Activated T-helper 9 cell treated with anti-CD3 and anti-CD28 coated beads, Interleukin-2, amount 50 U/mL, for 16 hours (primary cell): ENCODE measurements around the gene SUPT3H.

Experiments
- DNase-seq: peaks from one replicate; pipeline ENCODE4 v3.0.0-alpha.2; 2020; ENCODE audit warnings: low read depth

SUPT3H gene

GRCh38 chr6:44995486-44996132 is 382.1 kb downstream of the SUPT3H start:
- DNase-seq: no peak

DNA sequence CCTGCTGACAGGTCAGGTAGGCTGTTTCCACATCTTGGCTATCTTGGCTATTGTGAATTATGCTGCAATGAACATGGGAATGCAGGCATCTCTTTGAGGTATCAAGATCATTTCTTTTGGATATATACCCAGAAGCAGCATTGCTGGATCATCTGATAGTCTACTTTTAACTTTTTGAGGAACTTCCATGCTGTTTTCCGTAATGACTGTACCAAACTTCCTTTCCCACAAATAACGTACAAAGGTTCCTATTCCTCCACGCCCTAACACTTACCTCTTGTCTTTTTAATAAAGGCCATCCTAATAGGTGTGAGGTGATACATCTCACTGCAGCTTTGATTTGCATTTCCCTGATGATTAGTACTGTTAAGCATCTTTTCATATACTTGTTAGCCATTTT is 388.3 kb downstream of the SUPT3H start:
- DNase-seq: no peak

- no peak for DNase-seq
These were observed 392.7 kb downstream of the SUPT3H start for GRCh38 chr6:44985006-44985405.

GRCh38 chr6:44983467-44984365 is 394.0 kb downstream of the SUPT3H start:
- no peak for DNase-seq

DNA sequence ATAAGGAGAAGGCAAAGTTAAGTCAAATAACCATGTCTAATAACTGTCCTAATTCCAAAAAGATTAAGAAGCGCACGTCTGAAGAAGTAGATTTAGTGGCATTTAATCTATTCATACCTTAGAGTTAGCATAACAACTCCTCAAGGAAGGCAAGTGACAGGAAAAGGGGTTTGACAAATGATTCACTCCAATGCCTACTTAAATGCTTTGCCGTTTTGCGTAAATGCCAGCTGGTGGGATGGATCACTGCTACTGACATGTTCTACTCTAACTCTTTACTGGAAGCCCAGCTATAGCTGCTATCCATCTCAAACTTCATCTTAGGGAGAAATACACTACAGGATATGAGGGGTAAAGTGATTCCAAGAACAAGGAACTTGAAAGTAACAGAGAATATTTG is 396.9 kb downstream of the SUPT3H start:
- no peak for DNase-seq

DNA sequence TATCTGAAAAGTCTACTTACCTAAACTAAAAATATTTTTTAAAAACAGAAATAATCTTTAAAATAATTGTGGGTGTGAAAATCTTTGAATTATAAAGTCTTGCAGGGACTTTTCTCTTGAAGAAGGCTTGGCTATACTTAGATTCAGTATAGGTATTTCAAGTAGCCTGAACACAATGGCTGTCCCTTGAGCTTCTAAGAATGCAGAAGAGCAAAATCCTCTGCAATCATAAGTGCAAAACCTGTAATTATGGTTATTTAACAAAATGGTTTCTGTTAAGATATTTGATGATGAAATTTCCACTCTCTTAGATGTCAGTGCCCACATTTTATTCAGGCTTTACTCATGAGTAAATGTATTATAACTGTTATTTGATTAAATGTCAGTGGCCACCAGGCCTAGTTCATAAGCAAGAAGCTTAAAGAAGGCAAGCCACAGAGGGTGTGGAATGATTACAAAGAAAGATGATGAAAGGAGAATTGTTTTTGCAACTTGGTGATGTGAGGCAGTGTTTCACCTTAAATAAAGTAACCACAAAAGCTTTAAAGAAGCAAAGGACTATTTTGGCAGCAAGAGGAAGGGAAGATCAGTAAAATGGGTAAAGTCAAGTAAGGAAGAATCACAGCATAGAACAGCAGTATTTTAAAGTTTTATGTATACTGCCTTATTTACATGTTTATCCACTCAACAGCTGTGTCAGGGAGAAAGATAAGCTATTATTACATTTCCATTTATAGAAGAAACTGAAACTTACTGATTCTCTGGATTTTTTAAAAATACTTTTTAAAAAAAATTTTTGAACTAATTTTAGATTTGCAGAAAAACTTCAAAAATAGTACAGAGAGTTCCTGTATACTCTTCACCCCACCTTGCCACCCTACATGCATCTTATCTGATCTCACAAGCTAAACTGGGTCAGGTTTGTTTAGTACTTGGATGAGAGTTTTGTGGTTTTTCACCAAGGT is 400.8 kb downstream of the SUPT3H start:
- no peak for DNase-seq

DNA sequence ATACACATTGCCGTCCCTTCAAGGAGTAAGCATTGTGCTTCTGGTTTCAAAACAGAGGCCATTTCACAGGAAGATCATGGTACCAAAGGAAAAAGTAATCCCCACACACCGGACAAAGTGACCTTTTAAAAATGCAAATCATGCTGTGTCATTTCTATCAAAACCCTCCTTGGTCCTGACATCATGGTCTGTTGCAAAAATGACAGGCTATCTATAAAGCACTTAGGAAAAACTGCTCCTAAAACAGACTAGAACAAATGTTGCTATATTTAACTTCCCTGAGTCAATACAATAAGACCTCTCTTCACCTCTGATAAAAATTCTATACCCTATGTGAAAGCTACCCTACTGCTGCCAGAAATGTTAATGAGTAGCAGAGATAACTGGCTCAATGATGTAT is 403.2 kb downstream of the SUPT3H start:
- DNase-seq: no peak

DNA sequence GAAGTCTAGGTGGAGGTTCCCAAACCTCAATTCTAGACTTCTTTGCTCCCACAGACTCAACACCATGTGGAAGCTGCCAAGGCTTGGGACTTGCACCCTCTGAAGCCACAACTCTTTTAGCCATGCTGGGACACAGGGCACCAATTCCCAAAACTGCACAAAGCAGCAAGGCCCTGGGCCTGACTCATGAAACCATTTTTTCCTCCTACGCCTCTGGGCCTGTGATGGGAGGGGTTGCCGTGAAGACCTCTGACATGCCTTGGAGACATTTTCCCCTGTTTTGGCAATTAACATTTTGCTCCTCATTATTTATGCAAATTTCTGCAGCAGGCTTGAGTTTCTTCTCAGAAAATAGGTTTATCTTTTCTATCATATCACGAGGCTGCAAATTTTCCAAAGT is 405.0 kb downstream of the SUPT3H start:
- no peak for DNase-seq

DNA sequence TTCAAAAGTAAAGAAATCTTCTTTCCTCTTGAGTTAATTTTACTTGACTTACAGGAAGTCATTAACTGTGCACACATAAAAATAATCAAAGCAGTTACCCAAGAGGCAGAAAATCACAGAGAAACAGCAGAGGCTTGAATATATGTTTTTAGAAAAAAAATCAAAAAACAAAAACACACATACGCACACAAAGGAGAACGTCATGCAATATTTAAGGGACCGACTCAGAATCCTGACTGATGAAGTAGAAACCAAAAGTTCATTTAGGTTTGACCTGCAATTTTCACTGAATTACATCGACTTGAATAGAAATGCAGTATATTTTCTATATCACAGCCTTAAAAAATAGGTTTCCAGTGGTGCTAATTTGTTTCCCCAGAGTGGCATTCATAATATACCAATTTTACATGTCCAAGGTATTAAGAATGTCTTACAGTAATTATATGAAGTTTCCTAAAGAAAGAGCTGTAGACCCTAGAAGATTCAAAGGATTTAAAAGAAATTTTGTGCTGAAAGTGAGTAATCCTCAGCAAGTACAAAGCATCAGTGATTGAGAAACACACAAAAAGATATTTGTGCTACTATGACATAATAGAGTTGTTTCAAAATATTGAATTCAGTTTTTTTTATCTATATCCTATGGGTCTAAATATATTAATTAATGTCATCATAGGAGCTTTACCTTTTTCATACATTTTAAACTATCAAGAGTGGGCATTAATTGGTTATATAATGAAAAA is 408.1 kb downstream of the SUPT3H start:
- no peak for DNase-seq

DNA sequence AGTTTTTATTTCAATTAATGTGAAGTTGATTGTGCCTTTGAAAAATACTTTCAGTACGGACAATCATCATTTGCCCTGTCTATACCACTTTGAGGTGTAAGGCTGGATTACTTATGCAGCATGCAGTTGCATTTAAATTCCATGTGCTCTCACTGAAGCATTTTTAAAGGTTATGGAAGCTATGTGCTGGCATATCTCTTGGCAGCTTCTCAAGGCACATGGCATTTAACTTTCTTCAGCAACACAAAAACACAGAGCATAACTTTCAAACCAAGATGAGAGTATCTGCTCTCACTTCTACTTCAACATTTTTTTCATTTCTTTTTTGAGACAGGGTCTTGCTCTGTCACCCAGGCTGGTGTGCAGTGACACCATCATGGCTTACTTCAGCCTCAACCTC is 410.3 kb downstream of the SUPT3H start:
- DNase-seq: no peak

- no peak for DNase-seq
These were observed 411.2 kb downstream of the SUPT3H start for GRCh38 chr6:44966449-44967092.

DNA sequence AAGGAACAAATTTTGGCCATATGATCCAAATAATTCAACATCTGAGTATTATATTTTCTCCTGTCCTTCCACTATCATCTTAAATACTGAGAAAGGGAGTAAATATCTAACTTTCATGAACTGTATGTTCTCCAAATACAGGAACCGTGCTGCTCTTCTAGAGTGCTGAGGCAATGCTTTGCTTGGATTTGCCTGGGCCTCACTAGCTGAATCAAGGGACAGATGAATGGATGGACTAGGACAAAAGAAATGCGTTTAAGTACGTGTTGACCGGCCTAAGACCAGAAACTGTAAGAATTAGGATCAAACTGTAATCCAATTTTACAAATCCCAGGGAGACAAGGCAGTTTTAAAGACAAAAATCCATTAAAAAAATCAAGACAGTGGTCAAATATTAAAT is 412.0 kb downstream of the SUPT3H start:
- DNase-seq: no peak

- no peak for DNase-seq
These were observed 416.8 kb downstream of the SUPT3H start for GRCh38 chr6:44960898-44961297.

DNA sequence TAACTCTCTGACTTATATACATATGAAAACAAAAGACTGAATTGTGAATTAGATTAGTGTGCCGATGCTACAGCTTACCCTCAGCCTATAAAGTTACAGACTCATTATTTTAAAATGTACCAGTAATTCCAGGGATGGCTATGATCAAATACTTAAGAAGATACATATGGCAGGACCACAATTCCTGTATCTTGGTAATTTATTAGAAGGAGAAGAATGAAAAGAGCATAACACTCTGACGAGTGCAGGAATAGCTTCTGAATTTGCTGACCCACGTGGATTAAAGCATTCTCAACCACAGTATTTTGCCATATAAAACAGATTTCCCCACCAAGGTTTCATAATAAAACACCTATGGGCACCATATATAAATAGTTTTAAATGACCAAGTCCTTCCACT is 418.1 kb downstream of the SUPT3H start:
- DNase-seq: no peak

GRCh38 chr6:44957156-44957555 is 420.6 kb downstream of the SUPT3H start:
- DNase-seq: no peak

GRCh38 chr6:44956396-44956795 is 421.3 kb downstream of the SUPT3H start:
- DNase-seq: no peak

GRCh38 chr6:44955145-44955544 is 422.6 kb downstream of the SUPT3H start:
- DNase-seq: no peak

GRCh38 chr6:44954281-44954680 is 423.5 kb downstream of the SUPT3H start:
- DNase-seq: no peak

- no peak for DNase-seq
These were observed 426.4 kb downstream of the SUPT3H start for GRCh38 chr6:44951253-44951747.

DNA sequence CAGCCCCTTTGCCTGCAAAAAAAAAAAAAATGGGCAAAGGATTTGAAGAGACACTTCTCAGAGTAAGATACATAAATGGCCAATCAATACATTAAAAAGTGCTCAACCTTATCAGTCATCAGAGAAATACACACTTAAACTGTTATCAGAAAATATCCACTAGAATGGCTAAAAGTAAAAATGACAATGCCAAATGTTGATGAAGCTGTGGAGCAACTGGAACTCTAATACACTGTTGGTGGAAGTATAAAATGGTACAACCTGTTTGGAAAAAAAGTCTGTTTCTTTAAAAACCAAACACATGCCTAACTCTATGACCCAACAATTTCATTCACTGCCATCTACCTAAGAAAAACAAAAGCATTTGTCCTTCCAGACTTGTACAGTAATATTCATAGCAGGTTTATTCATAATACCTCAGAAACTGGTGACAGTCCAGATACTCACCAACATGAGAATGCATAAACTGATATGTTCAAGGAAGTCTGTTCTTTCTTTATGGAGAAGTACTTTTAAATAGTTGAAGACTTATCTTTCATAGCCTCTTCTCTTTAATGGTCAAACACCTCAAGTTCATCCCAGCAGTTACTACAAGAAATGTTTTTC is 428.0 kb downstream of the SUPT3H start:
- DNase-seq: no peak

DNA sequence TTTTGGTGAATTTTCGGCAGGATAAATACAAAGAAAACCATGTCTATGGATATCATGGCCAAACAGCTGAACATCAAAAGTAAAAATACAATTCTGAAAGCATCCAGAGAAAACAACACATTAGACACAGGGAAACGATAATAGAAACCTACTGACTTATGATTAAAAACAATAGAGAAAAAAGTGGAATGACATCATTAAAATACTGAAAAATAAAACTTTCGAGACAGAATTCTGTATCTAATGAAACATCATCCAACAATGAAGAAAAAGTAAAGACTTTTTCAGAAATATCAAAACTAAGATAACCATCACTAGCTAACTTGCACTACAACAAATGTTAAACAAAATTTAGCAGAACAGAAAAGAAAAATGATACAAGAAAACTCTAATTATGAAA is 434.2 kb downstream of the SUPT3H start:
- no peak for DNase-seq
